GM12878 (cell line): ENCODE data around the gene ADCYAP1R1. TPM values are rescaled to one million over a fixed set of nuclear protein-coding genes. Genes with fewer than 3 reads are reported as not detected.

Experiments
- ATAC-seq: fragments of 200-7000 bp; cut with Tn5 transposase; 3 replicates; pipeline ENCODE4 v1.9.1; 2020; ENCODE audit warnings: mild to moderate bottlenecking, moderate library complexity
- BruUV-seq: library from RNA; stranded (reverse); fragments of 400-500 nt; replicated peaks from 2 replicates; lab custom pipeline; 2021; lab: Mats Ljungman, UMichigan
- CTCF ChIA-PET: fragments of 300-600 bp; sonication (Branson Sonifier 250); formaldehyde crosslinking; extraction: SDS; loops from one replicate; lab custom pipeline; 2021; ENCODE audit warnings: inconsistent platforms; lab: Yijun Ruan, JAX
- POLR2A ChIA-PET: fragments of 350-600 bp; formaldehyde crosslinking; extraction: SDS; loops from one replicate; lab custom pipeline; 2021; ENCODE audit warnings: inconsistent platforms; lab: Charles Lee
- RAD21 ChIA-PET: fragments of 300-600 bp; sonication (Branson Sonifier 250); formaldehyde crosslinking; loops from one replicate; lab custom pipeline; 2023; ENCODE audit warnings: antibody characterized with exemption; ENCODE audit not compliant: unreplicated experiment; lab: Charles Lee
- SMC1A ChIA-PET: fragments of 300-600 bp; sonication (Branson Sonifier 250); formaldehyde crosslinking; loops from one replicate; lab custom pipeline; 2023; ENCODE audit not compliant: unreplicated experiment, uncharacterized antibody; lab: Charles Lee
- DNase-seq: peaks from one replicate; pipeline ENCODE4 v3.0.0-alpha.2; 2011; ENCODE audit warnings: low read depth, low spot score
- FAIRE-seq: peaks from 3 replicates; lab custom pipeline; 2011; peaks lifted over from hg19 to GRCh38; lab: Jason Lieb, UNC
- H2AFZ ChIP-seq: 2 replicates; pipeline ENCODE4 v1.6.0; 2011; ENCODE audit warnings: low read depth, low read length, control low read depth; ENCODE audit not compliant: control insufficient read depth
- H3K27ac ChIP-seq: 2 replicates; pipeline ENCODE4 v1.5.1; 2011; ENCODE audit warnings: control low read depth; ENCODE audit not compliant: control insufficient read depth, insufficient read depth
- H3K27me3 ChIP-seq, 2 experiments: replicated peaks in 1 of 2; 2 replicates each; pipeline versions ENCODE4 v1.6.0 to v1.6.1; 2011; ENCODE audit warnings: low read length in 1 of 2; ENCODE audit not compliant: control insufficient read depth in 2 of 2, insufficient read depth in 2 of 2
- H3K36me3 ChIP-seq, 2 experiments: 2 replicates each; pipeline ENCODE4 v1.5.1; 2011; ENCODE audit warnings: low read length in 1 of 2; ENCODE audit not compliant: control insufficient read depth in 2 of 2, insufficient read depth in 2 of 2
- H3K4me1 ChIP-seq: 2 replicates; pipeline ENCODE4 v1.6.1; 2011; ENCODE audit warnings: mild to moderate bottlenecking, low read length, moderate library complexity, mixed read lengths; ENCODE audit not compliant: control insufficient read depth, insufficient read depth
- H3K4me2 ChIP-seq: 2 replicates; pipeline ENCODE4 v1.6.0; 2011; ENCODE audit warnings: control low read depth; ENCODE audit not compliant: control insufficient read depth, insufficient read depth
- H3K4me3 ChIP-seq: fragments of 200-600 bp; sonication (generic); 2 replicates; pipeline ENCODE4 v1.5.1; 2016
- H3K79me2 ChIP-seq: 2 replicates; pipeline ENCODE4 v1.6.0; 2011; ENCODE audit warnings: low read length; ENCODE audit not compliant: control insufficient read depth, insufficient read depth
- H3K9ac ChIP-seq: 2 replicates; pipeline ENCODE4 v1.8.0; 2011; ENCODE audit warnings: low read length, control low read depth, mixed read lengths; ENCODE audit not compliant: control insufficient read depth, insufficient read depth
- H3K9me3 ChIP-seq: replicated peaks from 3 replicates; pipeline ENCODE4 v1.5.1; 2011; ENCODE audit warnings: mild to moderate bottlenecking, low read length; ENCODE audit not compliant: control insufficient read depth, insufficient read depth
- H4K20me1 ChIP-seq: 2 replicates; pipeline ENCODE4 v1.6.0; 2011; ENCODE audit not compliant: control insufficient read depth, insufficient read depth
- ETV6 ChIP-seq, 2 experiments: fragments of 450-650 bp in 1 of 2; IDR thresholded peaks in 1 of 2; conservative IDR thresholded peaks in 1 of 2; 2 replicates each; pipeline ENCODE4 v1.6.1; 2014; ENCODE audit warnings: antibody characterized with exemption in 1 of 2, borderline replicate concordance in 1 of 2, low read depth in 1 of 2, mild to moderate bottlenecking in 1 of 2, moderate library complexity in 1 of 2
- NR2C2 ChIP-seq: IDR thresholded peaks from 2 replicates; pipeline ENCODE4 v1.6.1; 2011; ENCODE audit warnings: borderline replicate concordance, low read depth; ENCODE audit not compliant: control insufficient read depth, insufficient read length
- RAD51 ChIP-seq: fragments of 450-650 bp; IDR thresholded peaks from 2 replicates; pipeline ENCODE4 v1.6.1; 2016; ENCODE audit warnings: moderate library complexity, mild to moderate bottlenecking, inconsistent platforms
- RFX5 ChIP-seq: IDR thresholded peaks from 2 replicates; pipeline ENCODE4 v1.6.1; 2011; ENCODE audit warnings: low read depth, low read length, improper control_type of control experiment
- TCF12 ChIP-seq: IDR thresholded peaks from 2 replicates; pipeline ENCODE4 v1.6.1; 2011; ENCODE audit warnings: low read depth, mild to moderate bottlenecking, low read length
- YY1 ChIP-seq: IDR thresholded peaks from 2 replicates; pipeline ENCODE4 v1.6.1; 2011; ENCODE audit warnings: low read depth, mild to moderate bottlenecking, low read length
- ZSCAN29 ChIP-seq: fragments of 450-650 bp; IDR thresholded peaks from 2 replicates; pipeline ENCODE4 v1.6.1; 2017; ENCODE audit warnings: mild to moderate bottlenecking, moderate library complexity
- WGBS: methylation state at CpG from one replicate; pipeline ENCODE4 v1.1.6; 2016; ENCODE audit warnings: low lambda C conversion rate; ENCODE audit not compliant: insufficient replicate concordance, insufficient coverage; ENCODE audit errors: missing lambda C conversion rate; 5-methylcytosine and 5-hydroxymethylcytosine counted together
- in situ Hi-C: fragments of 300-500 bp; cut with MboI; formaldehyde crosslinking; loops from 9 replicates; pipeline ENCODE4 v1.14.3; 2018; ENCODE audit warnings: mixed read lengths
- intact Hi-C: fragments of 100-400 bp; cut with micrococcal nuclease; formaldehyde crosslinking; loops from one replicate; pipeline ENCODE4 v1.14.2; 2022; ENCODE audit not compliant: unreplicated experiment
- polyA plus RNA-seq, 11 experiments: library from polyadenylated mRNA; depleted of rRNA in 4 of 11; unstranded in 6 of 11; stranded (reverse) in 5 of 11; fragments of >200 nt; fragmentation: Nextera tagmentation in 4 of 11; fragmentation: Illumina TruSeq in 1 of 11; extraction: Ambion mirVana in 4 of 11; extraction: Trizol in 1 of 11; gene quantifications; 1 replicate in 1 of 11; 2 replicates in 10 of 11; pipeline versions ENCODE4 v1.2.1 to v1.2.3, GENCODE V29; 2011 to 2016; ENCODE audit warnings: inconsistent platforms in 2 of 11, missing spikeins in 2 of 11, low read depth in 1 of 11
- total RNA-seq, 4 experiments: library from RNA; depleted of rRNA in 3 of 4; stranded (reverse); fragments of >200 nt in 3 of 4; fragmentation: Illumina TruSeq in 1 of 4; extraction: Trizol in 1 of 4; gene quantifications; 2 replicates each; pipeline versions ENCODE4 v1.2.1 to v1.2.3, GENCODE V29; 2013 to 2021
- TF ChIP-seq, protein P1 (sequence below): IDR thresholded peaks from 2 replicates; pipeline ENCODE4 v1.6.1; 2012; ENCODE audit warnings: mild to moderate bottlenecking, low read depth, low read length

ADCYAP1R1 gene
- total and polyA plus RNA-seq, 10 of the 15 experiments (the other 5 are each of a cell fraction or from before 2014, with no cell fraction given) = not detected

GRCh38 chr7:31102973-31103850 lies 51.1 kb downstream of the ADCYAP1R1 start:
- no peak for TF ChIP-seq RAD51
- no peak for TF ChIP-seq TCF12
- no peak for TF ChIP-seq YY1
- TF ChIP-seq ZSCAN29 = no peak
- TF ChIP-seq RFX5 = no peak
- TF ChIP-seq NR2C2 = no peak
- TF ChIP-seq, protein P1, sequence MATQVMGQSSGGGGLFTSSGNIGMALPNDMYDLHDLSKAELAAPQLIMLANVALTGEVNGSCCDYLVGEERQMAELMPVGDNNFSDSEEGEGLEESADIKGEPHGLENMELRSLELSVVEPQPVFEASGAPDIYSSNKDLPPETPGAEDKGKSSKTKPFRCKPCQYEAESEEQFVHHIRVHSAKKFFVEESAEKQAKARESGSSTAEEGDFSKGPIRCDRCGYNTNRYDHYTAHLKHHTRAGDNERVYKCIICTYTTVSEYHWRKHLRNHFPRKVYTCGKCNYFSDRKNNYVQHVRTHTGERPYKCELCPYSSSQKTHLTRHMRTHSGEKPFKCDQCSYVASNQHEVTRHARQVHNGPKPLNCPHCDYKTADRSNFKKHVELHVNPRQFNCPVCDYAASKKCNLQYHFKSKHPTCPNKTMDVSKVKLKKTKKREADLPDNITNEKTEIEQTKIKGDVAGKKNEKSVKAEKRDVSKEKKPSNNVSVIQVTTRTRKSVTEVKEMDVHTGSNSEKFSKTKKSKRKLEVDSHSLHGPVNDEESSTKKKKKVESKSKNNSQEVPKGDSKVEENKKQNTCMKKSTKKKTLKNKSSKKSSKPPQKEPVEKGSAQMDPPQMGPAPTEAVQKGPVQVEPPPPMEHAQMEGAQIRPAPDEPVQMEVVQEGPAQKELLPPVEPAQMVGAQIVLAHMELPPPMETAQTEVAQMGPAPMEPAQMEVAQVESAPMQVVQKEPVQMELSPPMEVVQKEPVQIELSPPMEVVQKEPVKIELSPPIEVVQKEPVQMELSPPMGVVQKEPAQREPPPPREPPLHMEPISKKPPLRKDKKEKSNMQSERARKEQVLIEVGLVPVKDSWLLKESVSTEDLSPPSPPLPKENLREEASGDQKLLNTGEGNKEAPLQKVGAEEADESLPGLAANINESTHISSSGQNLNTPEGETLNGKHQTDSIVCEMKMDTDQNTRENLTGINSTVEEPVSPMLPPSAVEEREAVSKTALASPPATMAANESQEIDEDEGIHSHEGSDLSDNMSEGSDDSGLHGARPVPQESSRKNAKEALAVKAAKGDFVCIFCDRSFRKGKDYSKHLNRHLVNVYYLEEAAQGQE = no peak
- no peak for TF ChIP-seq ETV6 (conservative IDR thresholded peaks at IDR 0.05 in 1 of 2, IDR thresholded peaks at IDR 0.05 in 1 of 2; ENCODE audit: borderline replicate concordance in 1 of 2, low read depth in 1 of 2)
- TF ChIP-seq, all 136 proteins: peak for 0
- H3K27ac ChIP-seq = no peak overlapping the region
- H3K4me3 ChIP-seq = no peak overlapping the region
- H3K4me2 ChIP-seq = no peak overlapping the region
- DNase-seq (no peak), ATAC-seq (no peak), FAIRE-seq (no peak)
- no peaks in the 10 kb centered on the region for H4K20me1 ChIP-seq
- in situ Hi-C loops (no loop called here), intact Hi-C loops (no loop called here)
- ChIA-PET SMC1A (no interaction called here), RAD21 (interaction anchor here (0.8 kb wide), 1 partner anchor 19 kb away, joined by 3 read pairs; no protein-coding TSS in a partner anchor), CTCF (interaction anchor here (0.7 kb wide), 1 partner anchor 120 kb away, joined by 3 read pairs; no protein-coding TSS in a partner anchor), POLR2A (no interaction called here)
- no peaks in the 10 kb centered on the region for H3K9me3 ChIP-seq
- WGBS = 34% methylated on average over 9 of the region's 9 CpGs
- no peaks in the 10 kb centered on the region for H3K36me3 ChIP-seq
- H2AFZ ChIP-seq = no peak overlapping the region
- H3K4me1 ChIP-seq = no peaks in the 10 kb centered on the region
- no peak overlapping the region for H3K9ac ChIP-seq
- H3K27me3 ChIP-seq = peaks cover 0 to 1% of the 10 kb centered on the region in 2 experiments; a peak in 1 of 4 replicates
- no peaks in the 10 kb centered on the region for H3K79me2 ChIP-seq
- BruUV-seq = no TSS peak
